Progenitor cell of endocrine pancreas (in vitro differentiated cells): Measurements from ENCODE around the gene DRD2. TPM values are rescaled to one million over a fixed set of nuclear protein-coding genes. Genes with fewer than 3 reads are reported as not detected.

Source experiments
- DNase-seq: peaks from one replicate; pipeline ENCODE4 v3.0.0; 2021; ENCODE audit warnings: low spot score; ENCODE audit not compliant: unreplicated experiment
- H3K27ac Mint-ChIP-seq: 2 replicates; pipeline ENCODE4 v1.8.0; 2021; ENCODE audit warnings: mild to moderate bottlenecking, moderate library complexity, mixed read lengths
- H3K27me3 Mint-ChIP-seq: 2 replicates; pipeline ENCODE4 v1.8.0; 2021; ENCODE audit warnings: mixed read lengths
- H3K36me3 Mint-ChIP-seq: 2 replicates; pipeline ENCODE4 v1.8.0; 2022; ENCODE audit warnings: mixed read lengths; ENCODE audit not compliant: insufficient read depth
- H3K4me1 Mint-ChIP-seq: 2 replicates; pipeline ENCODE4 v1.8.0; 2021; ENCODE audit warnings: low read depth, mixed read lengths
- H3K4me3 Mint-ChIP-seq: 2 replicates; pipeline ENCODE4 v1.8.0; 2021; ENCODE audit warnings: low read depth, mild to moderate bottlenecking, moderate library complexity, mixed read lengths
- H3K9me3 Mint-ChIP-seq: 2 replicates; pipeline ENCODE4 v1.8.0; 2021; ENCODE audit warnings: low read depth, mixed read lengths
- total RNA-seq: library from RNA; stranded (reverse); gene quantifications from 2 replicates; pipeline ENCODE4 v1.2.1, GENCODE V29; 2021
- TF ChIP-seq, protein P1 (sequence below): fragments of 200-600 bp; sonication (generic); IDR thresholded peaks from one replicate; pipeline ENCODE4 v1.5.0; 2021; ENCODE audit warnings: antibody characterized with exemption, mild to moderate bottlenecking; ENCODE audit not compliant: unreplicated experiment

The DRD2 gene
- total RNA-seq, 1 donor from 2014 or later = 0.22 TPM

DNA sequence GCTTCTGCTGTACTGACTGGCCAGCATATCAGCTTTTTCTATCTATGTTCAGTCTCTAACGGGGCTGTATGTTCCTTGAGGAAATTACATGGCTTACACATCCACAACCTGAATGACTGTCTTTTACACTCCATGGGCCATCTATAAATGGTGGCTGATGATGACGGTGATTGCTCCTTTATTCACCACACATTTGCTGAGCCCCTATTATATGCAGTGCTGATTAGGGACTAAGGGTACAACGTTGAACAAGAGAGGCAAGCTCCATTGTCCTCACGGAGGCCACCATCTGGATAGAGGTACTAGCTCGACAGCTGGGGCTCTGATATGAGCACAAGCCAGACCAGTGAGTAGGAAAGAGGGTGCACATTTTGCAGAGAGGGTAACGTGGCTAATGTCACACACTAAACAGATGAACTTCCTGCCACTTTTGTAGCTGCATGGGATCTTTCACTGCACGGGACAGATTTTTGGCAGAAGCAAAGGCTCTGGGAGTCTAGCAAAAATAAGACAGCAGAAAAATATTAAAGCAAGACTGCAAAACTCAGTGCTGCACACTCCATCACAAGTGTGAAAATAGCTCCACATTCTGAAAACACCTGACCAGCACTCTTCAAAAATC lies 30.6 kb downstream of the DRD2 start:
- TF ChIP-seq, protein P1, sequence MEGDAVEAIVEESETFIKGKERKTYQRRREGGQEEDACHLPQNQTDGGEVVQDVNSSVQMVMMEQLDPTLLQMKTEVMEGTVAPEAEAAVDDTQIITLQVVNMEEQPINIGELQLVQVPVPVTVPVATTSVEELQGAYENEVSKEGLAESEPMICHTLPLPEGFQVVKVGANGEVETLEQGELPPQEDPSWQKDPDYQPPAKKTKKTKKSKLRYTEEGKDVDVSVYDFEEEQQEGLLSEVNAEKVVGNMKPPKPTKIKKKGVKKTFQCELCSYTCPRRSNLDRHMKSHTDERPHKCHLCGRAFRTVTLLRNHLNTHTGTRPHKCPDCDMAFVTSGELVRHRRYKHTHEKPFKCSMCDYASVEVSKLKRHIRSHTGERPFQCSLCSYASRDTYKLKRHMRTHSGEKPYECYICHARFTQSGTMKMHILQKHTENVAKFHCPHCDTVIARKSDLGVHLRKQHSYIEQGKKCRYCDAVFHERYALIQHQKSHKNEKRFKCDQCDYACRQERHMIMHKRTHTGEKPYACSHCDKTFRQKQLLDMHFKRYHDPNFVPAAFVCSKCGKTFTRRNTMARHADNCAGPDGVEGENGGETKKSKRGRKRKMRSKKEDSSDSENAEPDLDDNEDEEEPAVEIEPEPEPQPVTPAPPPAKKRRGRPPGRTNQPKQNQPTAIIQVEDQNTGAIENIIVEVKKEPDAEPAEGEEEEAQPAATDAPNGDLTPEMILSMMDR = no peak
- H3K4me1 Mint-ChIP-seq = no peaks in the 10 kb centered on the region
- peaks cover 12% of the 10 kb centered on the region for H3K27me3 Mint-ChIP-seq
- H3K36me3 Mint-ChIP-seq = no peaks in the 10 kb centered on the region
- H3K4me3 Mint-ChIP-seq = no peak overlapping the region
- no peak for DNase-seq
- no peak overlapping the region for H3K27ac Mint-ChIP-seq
- H3K9me3 Mint-ChIP-seq = no peaks in the 10 kb centered on the region

DNA sequence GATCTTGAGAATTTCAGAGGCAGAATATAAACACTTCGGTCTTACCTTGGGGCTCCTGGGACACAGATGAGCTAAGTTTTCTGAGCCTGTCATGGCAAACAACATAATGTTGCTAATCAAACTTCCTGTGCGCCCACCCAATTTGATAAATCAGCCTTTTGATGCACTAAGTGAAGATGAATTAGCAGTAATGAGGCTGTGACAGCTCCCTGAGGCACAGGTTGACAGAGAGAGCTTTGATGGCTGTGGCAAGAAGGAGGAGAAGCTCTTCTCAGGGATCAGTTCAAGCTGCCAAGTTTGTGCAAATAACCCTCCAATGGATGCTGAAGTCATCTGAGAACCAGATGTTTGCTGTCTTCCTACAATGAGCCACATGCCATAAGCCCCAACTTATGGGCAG lies 34.4 kb downstream of the DRD2 start:
- Mint-ChIP-seq H3K4me3 (no peak overlapping the region), H3K4me1 (no peaks in the 10 kb centered on the region), H3K27ac (no peak overlapping the region), H3K27me3 (peaks cover 12% of the 10 kb centered on the region), H3K36me3 (no peaks in the 10 kb centered on the region), H3K9me3 (no peaks in the 10 kb centered on the region)
- DNase-seq = no peak
- TF ChIP-seq, protein P1 = no peak

DNA sequence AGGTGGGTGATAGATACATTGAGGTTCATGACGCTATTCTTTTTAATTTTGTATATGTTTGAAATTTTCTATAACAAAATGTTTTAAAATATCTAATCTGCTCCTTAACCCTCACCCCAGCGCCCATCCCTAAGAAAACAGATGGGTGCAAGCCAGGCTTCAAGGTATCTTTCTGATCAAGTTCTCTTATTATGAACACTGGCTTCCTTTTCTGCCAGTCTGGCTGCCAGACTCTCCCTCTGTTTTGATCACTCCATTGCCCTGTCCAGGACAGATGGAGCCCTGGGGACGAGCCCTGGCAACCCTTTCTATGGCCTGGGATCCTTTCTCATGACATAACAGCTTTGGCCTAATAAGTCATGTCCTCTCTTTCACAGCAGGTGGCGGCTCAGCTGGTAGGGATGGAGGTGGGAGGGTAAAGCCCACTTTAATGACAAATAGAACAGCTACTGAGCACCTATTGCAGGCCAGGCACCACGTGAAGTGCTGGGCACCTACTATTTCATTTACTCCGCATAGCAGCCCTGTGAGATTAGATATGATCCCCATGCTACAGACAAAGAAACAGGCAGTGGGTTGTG lies 38.4 kb downstream of the DRD2 start:
- no peak overlapping the region for H3K27ac Mint-ChIP-seq
- peaks cover 15% of the 10 kb centered on the region for H3K27me3 Mint-ChIP-seq
- DNase-seq = no peak
- no peaks in the 10 kb centered on the region for H3K4me1 Mint-ChIP-seq
- H3K36me3 Mint-ChIP-seq = no peaks in the 10 kb centered on the region
- no peak overlapping the region for H3K4me3 Mint-ChIP-seq
- H3K9me3 Mint-ChIP-seq = no peaks in the 10 kb centered on the region
- TF ChIP-seq, protein P1 = no peak

DNA sequence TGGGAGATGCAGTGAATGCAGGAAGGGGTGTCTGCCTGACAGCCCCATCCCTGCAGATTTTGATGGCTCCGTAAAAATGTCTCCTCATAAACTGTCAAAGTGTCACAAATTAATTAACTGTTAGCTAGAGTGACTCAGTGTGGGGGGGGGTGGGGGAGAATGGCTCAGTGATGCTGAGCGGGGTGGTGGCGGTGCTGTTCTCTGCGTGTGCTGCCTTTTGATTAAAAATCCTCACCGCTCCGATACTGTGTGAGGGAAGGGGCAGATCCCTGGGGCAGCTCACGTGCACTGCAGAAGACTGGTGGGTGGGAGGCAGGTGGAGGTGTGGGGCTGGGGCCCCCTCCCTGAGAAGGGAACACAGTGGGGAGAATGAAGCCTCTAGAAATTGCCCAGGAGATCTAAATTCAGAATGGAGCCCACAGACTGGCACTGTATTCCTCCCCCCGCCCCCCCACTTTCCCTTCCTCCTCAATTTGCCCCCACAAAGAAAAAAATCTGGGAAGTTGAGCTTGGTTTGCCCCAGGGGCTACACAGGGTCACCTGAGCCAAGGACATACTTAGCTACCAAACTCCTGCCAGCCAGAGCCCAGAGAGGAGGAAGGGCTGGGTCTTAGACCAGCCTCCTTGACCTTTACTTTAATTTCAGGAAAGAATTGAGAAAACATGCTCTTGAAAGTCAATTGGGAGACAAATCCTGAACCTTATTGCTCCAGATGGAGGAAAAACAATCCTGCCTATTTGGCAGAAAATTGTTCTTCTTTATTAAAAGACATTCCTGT lies 39.8 kb downstream of the DRD2 start:
- TF ChIP-seq, protein P1 = no peak

DNA sequence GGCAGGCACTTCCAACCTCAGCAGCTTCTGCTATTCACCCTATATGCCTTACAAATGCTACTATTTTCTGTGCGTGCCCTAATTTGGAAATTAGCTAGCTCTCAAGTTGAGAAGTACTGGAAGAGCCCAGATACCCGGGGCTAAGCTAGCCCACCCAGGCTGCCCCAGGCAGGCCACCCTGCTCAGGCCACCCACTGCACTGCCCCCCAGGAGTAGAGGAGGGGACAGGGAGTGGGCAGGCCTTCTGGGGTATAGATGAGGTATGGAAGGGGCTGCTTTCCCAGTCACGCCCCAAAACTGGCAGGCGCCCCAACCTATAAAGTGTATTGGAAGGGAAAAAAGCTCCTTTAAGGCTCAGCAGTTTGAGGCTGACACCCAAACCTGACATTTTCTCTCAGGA lies 43.5 kb downstream of the DRD2 start:
- no peak for DNase-seq
- no peaks in the 10 kb centered on the region for H3K9me3 Mint-ChIP-seq
- no peak overlapping the region for H3K4me3 Mint-ChIP-seq
- H3K27ac Mint-ChIP-seq = no peak overlapping the region
- no peaks in the 10 kb centered on the region for H3K36me3 Mint-ChIP-seq
- TF ChIP-seq, protein P1 = no peak
- H3K27me3 Mint-ChIP-seq = peaks cover 19% of the 10 kb centered on the region
- peaks cover 1% of the 10 kb centered on the region for H3K4me1 Mint-ChIP-seq

More for the DNA sequence above, 39.8 kb downstream of the DRD2 start:
- no peaks in the 10 kb centered on the region for H3K4me1 Mint-ChIP-seq
- peaks cover 19% of the 10 kb centered on the region for H3K27me3 Mint-ChIP-seq
- H3K27ac Mint-ChIP-seq = no peak overlapping the region
- H3K36me3 Mint-ChIP-seq = no peaks in the 10 kb centered on the region
- no peak for DNase-seq
- no peaks in the 10 kb centered on the region for H3K9me3 Mint-ChIP-seq
- H3K4me3 Mint-ChIP-seq = no peak overlapping the region
